HEK293 (cell line): ENCODE results near the gene DGKH.

Experiments used
- CTCF ChIP-seq: fragments of 450-650 bp; formaldehyde crosslinking; IDR thresholded peaks from 2 replicates; pipeline ENCODE4 v1.5.1; 2016; ENCODE audit warnings: missing biosample characterization, missing genetic modification characterization
- YY1 ChIP-seq: fragments of 450-650 bp; formaldehyde crosslinking; IDR thresholded peaks from 2 replicates; pipeline ENCODE4 v1.5.1; 2018; ENCODE audit warnings: missing biosample characterization, missing genetic modification characterization
- ZBTB49 ChIP-seq: fragments of 450-650 bp; formaldehyde crosslinking; IDR thresholded peaks from 2 replicates; pipeline ENCODE4 v1.5.1; 2016; ENCODE audit warnings: missing biosample characterization, missing genetic modification characterization, low read depth
- ZNF133 ChIP-seq: fragments of 450-650 bp; formaldehyde crosslinking; IDR thresholded peaks from 2 replicates; pipeline ENCODE4 v1.5.1; 2016; ENCODE audit warnings: missing biosample characterization, missing genetic modification characterization
- ZNF184 ChIP-seq: fragments of 450-650 bp; IDR thresholded peaks from 2 replicates; pipeline ENCODE4 v1.5.1; 2018; ENCODE audit warnings: missing biosample characterization, mild to moderate bottlenecking, missing genetic modification characterization
- ZNF48 ChIP-seq: fragments of 450-650 bp; formaldehyde crosslinking; IDR thresholded peaks from 2 replicates; pipeline ENCODE4 v1.5.1; 2016; ENCODE audit warnings: missing biosample characterization, missing genetic modification characterization
- ZNF561 ChIP-seq: fragments of 450-650 bp; IDR thresholded peaks from 2 replicates; pipeline ENCODE4 v1.5.1; 2018; ENCODE audit warnings: missing biosample characterization, missing genetic modification characterization, borderline replicate concordance
- ZNF830 ChIP-seq: fragments of 450-650 bp; IDR thresholded peaks from 2 replicates; pipeline ENCODE4 v1.5.0; 2018; ENCODE audit warnings: missing biosample characterization, missing genetic modification characterization, low read depth, mild to moderate bottlenecking, moderate library complexity

GRCh38 chr13:42174344-42175162 is 126.1 kb downstream of the DGKH start:
- TF ChIP-seq ZNF184 (tag by site-specific recombination), result no peak
- no peak for TF ChIP-seq CTCF
- TF ChIP-seq YY1 (tag by site-specific recombination), result no peak
- no peak for TF ChIP-seq ZBTB49 (tag by site-specific recombination)
- no peak for TF ChIP-seq ZNF830 (tag by site-specific recombination)
- TF ChIP-seq ZNF561, result no peak
- TF ChIP-seq ZNF133 (tag by site-specific recombination), result no peak
- no peak for TF ChIP-seq ZNF48 (tag by site-specific recombination)
